GM13976 (cell line): ENCODE measurements around the gene ABCC4.
"Not testable (repeated sequence)": the region's sequence is repeated elsewhere in the genome, so short reads cannot be mapped to it uniquely, and the experiment has no call there.

Experiments
- DNase-seq: peaks from one replicate; pipeline ENCODE4 v3.0.0; 2012; ENCODE audit warnings: low spot score
- CTCF ChIP-seq: IDR thresholded peaks from 2 replicates; pipeline ENCODE4 v1.5.1; 2012; ENCODE audit warnings: borderline replicate concordance, mild to moderate bottlenecking; ENCODE audit not compliant: insufficient read depth; ENCODE audit errors: extremely low read depth, missing control alignments, control extremely low read depth
- in situ Hi-C: fragments of 300-500 bp; cut with MboI; formaldehyde crosslinking; loops from one replicate; pipeline ENCODE4 v1.12.0; 2022; ENCODE audit warnings: low sequenced_read_pairs, mixed read lengths, inconsistent platforms; ENCODE audit not compliant: unreplicated experiment

ABCC4 gene

GRCh38 chr13:95195146-95195545 lies 106.1 kb downstream of the ABCC4 start:
- no peak for DNase-seq
- in situ Hi-C loops = loop anchor here (10.0 kb wide), 2 partner anchors 100 to 280 kb away; no protein-coding TSS in a partner anchor
- no peak for TF ChIP-seq CTCF

- no peak for TF ChIP-seq CTCF
- DNase-seq = no peak
- in situ Hi-C loops = loop anchor here (5.0 to 10.0 kb wide), 3 partner anchors 101 to 281 kb away; no protein-coding TSS in a partner anchor
Observed at GRCh38 chr13:95193509-95194230, 107.6 kb downstream of the ABCC4 start.

GRCh38 chr13:95192998-95193397 lies 108.3 kb downstream of the ABCC4 start:
- TF ChIP-seq CTCF = no peak
- DNase-seq = no peak
- in situ Hi-C loops = loop anchor here (5.0 to 10.0 kb wide), 3 partner anchors 102 to 282 kb away; no protein-coding TSS in a partner anchor

- in situ Hi-C loops = loop anchor here (5.0 to 10.0 kb wide), 3 partner anchors 102 to 282 kb away; no protein-coding TSS in a partner anchor
- DNase-seq = not testable (repeated sequence)
Observed at GRCh38 chr13:95192564-95192945, 108.7 kb downstream of the ABCC4 start.

GRCh38 chr13:95191821-95192563 lies 109.3 kb downstream of the ABCC4 start:
- peak; percentile 98 for TF ChIP-seq CTCF
- peak; percentile 76 for DNase-seq
- in situ Hi-C loops = loop anchor here (5.0 to 10.0 kb wide), 3 partner anchors 103 to 283 kb away; no protein-coding TSS in a partner anchor

- no peak for TF ChIP-seq CTCF
- DNase-seq = no peak
- in situ Hi-C loops = no loop called here
Observed at GRCh38 chr13:95188128-95188527, 113.1 kb downstream of the ABCC4 start.

- no peak for TF ChIP-seq CTCF
- in situ Hi-C loops = no loop called here
- DNase-seq = no peak
Observed at GRCh38 chr13:95185851-95186250, 115.4 kb downstream of the ABCC4 start.
